Measurements from ENCODE around the gene P2RY2. TPM values are rescaled to one million over a fixed set of nuclear protein-coding genes. Genes with fewer than 3 reads are reported as not detected.

P2RY2 gene
- total and polyA plus RNA-seq, 2 of the 8 experiments (the other 6 are each of a cell fraction or from before 2014, with no cell fraction given): 1.0 to 1.5 TPM

GRCh38 chr11:73281796-73282660, 63.9 kb downstream of the P2RY2 start (continued):
- TF ChIP-seq ATF2 (IDR thresholded peaks at IDR 0.05; ENCODE audit: low read length): no peak
- no peak for TF ChIP-seq CTCF (IDR thresholded peaks at IDR 0.05; ENCODE audit: control extremely low read depth in 1 of 3, insufficient read depth in 1 of 3, low read depth in 1 of 3, low read length in 3 of 3)
- TF ChIP-seq RBBP5 (IDR thresholded peaks at IDR 0.05; ENCODE audit: borderline replicate concordance, low read depth, low read length): no peak
- no peak for TF ChIP-seq POU5F1 (IDR thresholded peaks at IDR 0.05; ENCODE audit: low read depth, low read length)
- TF ChIP-seq CHD1 (IDR thresholded peaks at IDR 0.05; ENCODE audit: low read depth, low read length): no peak
- TF ChIP-seq ZNF274 (IDR thresholded peaks at IDR 0.05; ENCODE audit: borderline replicate concordance, extremely low read depth, low read length): no peak
